Middle frontal gyrus (tissue), 1 donor: ENCODE results near the gene PXMP4.
A peak's percentile ranks its signal among the peaks of the same experiment; 100 is the strongest.

Source experiments
- DNase-seq: peaks from one replicate; pipeline ENCODE4 v3.0.0-alpha.2; 2015; ENCODE audit warnings: low spot score; ENCODE audit errors: extremely low spot score

PXMP4 gene

GRCh38 chr20:33685328-33686099 is 34.6 kb downstream of the PXMP4 start:
- no peak for DNase-seq

- no peak for DNase-seq
Measured at GRCh38 chr20:33684533-33685327, 35.4 kb downstream of the PXMP4 start.

- no peak for DNase-seq
Measured at GRCh38 chr20:33681728-33682353, 38.3 kb downstream of the PXMP4 start.

- DNase-seq: no peak
Measured at GRCh38 chr20:33681288-33681687, 38.8 kb downstream of the PXMP4 start.

- DNase-seq: no peak
Measured at GRCh38 chr20:33680686-33681085, 39.4 kb downstream of the PXMP4 start.

GRCh38 chr20:33679758-33680485 is 40.2 kb downstream of the PXMP4 start:
- no peak for DNase-seq

- no peak for DNase-seq
Measured at GRCh38 chr20:33677991-33678702, 42.0 kb downstream of the PXMP4 start.

- DNase-seq: no peak
Measured at GRCh38 chr20:33676652-33677645, 43.2 kb downstream of the PXMP4 start.

- DNase-seq: no peak
Measured at GRCh38 chr20:33676121-33676520, 44.0 kb downstream of the PXMP4 start.

GRCh38 chr20:33675136-33675959 is 44.8 kb downstream of the PXMP4 start:
- no peak for DNase-seq

- DNase-seq: peak; percentile 67
Measured at GRCh38 chr20:33674294-33675135, 45.6 kb downstream of the PXMP4 start, which contains the start of gene NECAB3. TSS of gene NECAB3 (minus strand) at chr20:33674428. CDS start at chr20:33674352, 76 bp downstream.

GRCh38 chr20:33673410-33674293 is 46.5 kb downstream of the PXMP4 start:
- DNase-seq: no peak

- no peak for DNase-seq
Measured at GRCh38 chr20:33673114-33673409, 47.0 kb downstream of the PXMP4 start.

GRCh38 chr20:33672426-33673113 is 47.5 kb downstream of the PXMP4 start:
- DNase-seq: no peak

- DNase-seq: no peak
Measured at GRCh38 chr20:33671573-33672288, 48.4 kb downstream of the PXMP4 start.
